SJSA1 (cell line): ENCODE results near the gene PPP2R5E. TPM values are rescaled to one million over a fixed set of nuclear protein-coding genes. Genes with fewer than 3 reads are reported as not detected.

Experiments
- DNase-seq, 2 experiments: peaks; one replicate each; pipeline ENCODE4 v3.0.0-alpha.2; 2015 to 2020; ENCODE audit warnings: low spot score in 2 of 2, low read depth in 1 of 2
- H3K27ac ChIP-seq: fragments of 250-450 bp; sonication (Bioruptor Pico); 2 replicates; pipeline ENCODE4 v1.5.1; 2020; ENCODE audit warnings: mild to moderate bottlenecking, moderate library complexity
- H3K27me3 ChIP-seq: fragments of 250-450 bp; sonication (Bioruptor Pico); replicated peaks from 2 replicates; pipeline ENCODE4 v1.5.1; 2020; ENCODE audit warnings: mild to moderate bottlenecking, moderate library complexity
- H3K36me3 ChIP-seq: fragments of 250-450 bp; sonication (Bioruptor Pico); 2 replicates; pipeline ENCODE4 v1.5.1; 2020; ENCODE audit warnings: mild to moderate bottlenecking
- H3K4me1 ChIP-seq: fragments of 250-450 bp; sonication (Bioruptor Pico); replicated peaks from 2 replicates; pipeline ENCODE4 v1.6.1; 2021; ENCODE audit warnings: mild to moderate bottlenecking
- H3K4me3 ChIP-seq: fragments of 250-450 bp; sonication (Bioruptor Pico); 2 replicates; pipeline ENCODE4 v1.5.1; 2020; ENCODE audit warnings: mild to moderate bottlenecking
- H3K9me3 ChIP-seq: fragments of 250-450 bp; sonication (Bioruptor Pico); replicated peaks from 2 replicates; pipeline ENCODE4 v1.5.1; 2020; ENCODE audit warnings: mild to moderate bottlenecking
- total RNA-seq: library from RNA; depleted of rRNA; stranded (reverse); fragments of >200 nt; shearing (Covaris generic); gene quantifications from 2 replicates; pipeline ENCODE4 v1.2.3, GENCODE V29; 2014

The PPP2R5E gene
- total RNA-seq, 1 experiment from 2014 or later: 15.6 TPM

- Histone ChIP-seq H3K4me3 (no peak overlapping the region), H3K36me3 (no peaks in the 10 kb centered on the region), H3K27ac (no peak overlapping the region), H3K4me1 (peaks cover 11% of the 10 kb centered on the region), H3K27me3 (no peaks in the 10 kb centered on the region), H3K9me3 (no peaks in the 10 kb centered on the region)
- no peak for DNase-seq
Measured at GRCh38 chr14:63475761-63476160, 67.4 kb downstream of the PPP2R5E start.

- no peaks in the 10 kb centered on the region for H3K27me3 ChIP-seq
- H3K27ac ChIP-seq: no peak overlapping the region
- H3K9me3 ChIP-seq: no peaks in the 10 kb centered on the region
- DNase-seq: no peak
- no peaks in the 10 kb centered on the region for H3K36me3 ChIP-seq
- H3K4me1 ChIP-seq: peaks cover 12% of the 10 kb centered on the region
- no peak overlapping the region for H3K4me3 ChIP-seq
Measured at GRCh38 chr14:63474844-63475243, 68.3 kb downstream of the PPP2R5E start.

GRCh38 chr14:63474111-63474510, 69.1 kb downstream of the PPP2R5E start:
- Histone ChIP-seq H3K9me3 (no peaks in the 10 kb centered on the region), H3K27me3 (no peaks in the 10 kb centered on the region), H3K4me1 (peaks cover 12% of the 10 kb centered on the region), H3K36me3 (no peaks in the 10 kb centered on the region), H3K4me3 (no peak overlapping the region), H3K27ac (no peak overlapping the region)
- DNase-seq: no peak

- no peak overlapping the region for H3K4me3 ChIP-seq
- H3K27ac ChIP-seq: no peak overlapping the region
- no peak for DNase-seq
- no peaks in the 10 kb centered on the region for H3K9me3 ChIP-seq
- H3K4me1 ChIP-seq: peaks cover 12% of the 10 kb centered on the region
- H3K36me3 ChIP-seq: no peaks in the 10 kb centered on the region
- no peaks in the 10 kb centered on the region for H3K27me3 ChIP-seq
Measured at GRCh38 chr14:63472986-63473788, 70.0 kb downstream of the PPP2R5E start.

- Histone ChIP-seq H3K9me3 (no peaks in the 10 kb centered on the region), H3K36me3 (no peaks in the 10 kb centered on the region), H3K27ac (no peak overlapping the region), H3K4me1 (peaks cover 12% of the 10 kb centered on the region), H3K4me3 (no peak overlapping the region), H3K27me3 (no peaks in the 10 kb centered on the region)
- peak in 1 of 2 experiments; percentile 21 for DNase-seq
Measured at GRCh38 chr14:63470962-63471793, 72.0 kb downstream of the PPP2R5E start.

- no peak overlapping the region for H3K4me3 ChIP-seq
- H3K27ac ChIP-seq: no peak overlapping the region
- no peaks in the 10 kb centered on the region for H3K9me3 ChIP-seq
- no peaks in the 10 kb centered on the region for H3K36me3 ChIP-seq
- H3K27me3 ChIP-seq: no peaks in the 10 kb centered on the region
- peaks cover 12% of the 10 kb centered on the region for H3K4me1 ChIP-seq
- DNase-seq: no peak
Measured at GRCh38 chr14:63468294-63468693, 74.9 kb downstream of the PPP2R5E start.

- peaks cover 12% of the 10 kb centered on the region for H3K4me1 ChIP-seq
- no peak overlapping the region for H3K4me3 ChIP-seq
- no peaks in the 10 kb centered on the region for H3K36me3 ChIP-seq
- DNase-seq: no peak
- H3K27me3 ChIP-seq: no peaks in the 10 kb centered on the region
- H3K27ac ChIP-seq: no peak overlapping the region
- no peaks in the 10 kb centered on the region for H3K9me3 ChIP-seq
Measured at GRCh38 chr14:63467440-63468072, 75.6 kb downstream of the PPP2R5E start.

GRCh38 chr14:63465347-63465746, 77.8 kb downstream of the PPP2R5E start:
- H3K4me3 ChIP-seq: no peak overlapping the region
- H3K4me1 ChIP-seq: no peaks in the 10 kb centered on the region
- no peaks in the 10 kb centered on the region for H3K9me3 ChIP-seq
- no peaks in the 10 kb centered on the region for H3K36me3 ChIP-seq
- no peak overlapping the region for H3K27ac ChIP-seq
- H3K27me3 ChIP-seq: no peaks in the 10 kb centered on the region
- no peak for DNase-seq

GRCh38 chr14:63460680-63461369, 82.4 kb downstream of the PPP2R5E start:
- no peaks in the 10 kb centered on the region for H3K27me3 ChIP-seq
- no peaks in the 10 kb centered on the region for H3K9me3 ChIP-seq
- DNase-seq: no peak
- H3K4me1 ChIP-seq: no peaks in the 10 kb centered on the region
- no peaks in the 10 kb centered on the region for H3K36me3 ChIP-seq
- no peak overlapping the region for H3K27ac ChIP-seq
- H3K4me3 ChIP-seq: no peak overlapping the region

GRCh38 chr14:63459738-63460137, 83.4 kb downstream of the PPP2R5E start:
- DNase-seq: no peak
- no peaks in the 10 kb centered on the region for H3K36me3 ChIP-seq

GRCh38 chr14:63457498-63457897, 85.7 kb downstream of the PPP2R5E start:
- Histone ChIP-seq H3K36me3 (0 out of 2 replicates have a peak, but pooled peaks cover 3% of the 10 kb centered on the region), H3K4me3 (no peak overlapping the region), H3K27me3 (no peaks in the 10 kb centered on the region), H3K9me3 (no peaks in the 10 kb centered on the region), H3K27ac (no peak overlapping the region), H3K4me1 (peaks cover 10% of the 10 kb centered on the region)
- DNase-seq: no peak

More at GRCh38 chr14:63459738-63460137, 83.4 kb downstream of the PPP2R5E start:
- Histone ChIP-seq H3K9me3 (no peaks in the 10 kb centered on the region), H3K4me3 (no peak overlapping the region), H3K27ac (no peak overlapping the region), H3K27me3 (no peaks in the 10 kb centered on the region), H3K4me1 (peaks cover 6% of the 10 kb centered on the region)

- peak; percentile 24 to 43 for DNase-seq
- Histone ChIP-seq H3K27ac (no peak overlapping the region), H3K4me3 (no peak overlapping the region), H3K4me1 (peaks cover 10% of the 10 kb centered on the region), H3K9me3 (no peaks in the 10 kb centered on the region), H3K27me3 (no peaks in the 10 kb centered on the region), H3K36me3 (0 out of 2 replicates have a peak, but pooled peaks cover 3% of the 10 kb centered on the region)
Measured at GRCh38 chr14:63454863-63455622, 88.1 kb downstream of the PPP2R5E start.

GRCh38 chr14:63454436-63454835, 88.7 kb downstream of the PPP2R5E start:
- Histone ChIP-seq H3K4me1 (peaks cover 10% of the 10 kb centered on the region), H3K27ac (no peak overlapping the region), H3K4me3 (no peak overlapping the region), H3K27me3 (no peaks in the 10 kb centered on the region), H3K9me3 (no peaks in the 10 kb centered on the region), H3K36me3 (0 out of 2 replicates have a peak, but pooled peaks cover 3% of the 10 kb centered on the region)
- no peak for DNase-seq
